Smooth muscle cell (in vitro differentiated cells): ENCODE data around the gene PDIK1L. TPM values are rescaled to one million over a fixed set of nuclear protein-coding genes. Genes with fewer than 3 reads are reported as not detected.

Experiments
- DNase-seq: peaks from one replicate; lab custom pipeline; 2025; ENCODE audit not compliant: unreplicated experiment; lab: John Stamatoyannopoulos, UW
- H2AFZ ChIP-seq: fragments of 200-600 bp; sonication (generic); 2 replicates; pipeline ENCODE4 v1.6.0; 2016; ENCODE audit warnings: antibody characterized with exemption, low read depth, mild to moderate bottlenecking
- H3F3A ChIP-seq: fragments of 200-600 bp; sonication (generic); 2 replicates; pipeline ENCODE4 v1.6.0; 2017; ENCODE audit warnings: antibody characterized with exemption, low read depth
- H3K27ac ChIP-seq: fragments of 200-600 bp; sonication (generic); 2 replicates; pipeline ENCODE4 v1.5.1; 2016; ENCODE audit warnings: low read depth, mild to moderate bottlenecking
- H3K27me3 ChIP-seq: fragments of 200-600 bp; sonication (generic); 2 replicates; pipeline ENCODE4 v1.6.1; 2016; ENCODE audit warnings: low read depth, mild to moderate bottlenecking
- H3K36me3 ChIP-seq: fragments of 200-600 bp; sonication (generic); 2 replicates; pipeline ENCODE4 v1.5.1; 2016; ENCODE audit warnings: low read depth
- H3K4me1 ChIP-seq: fragments of 200-600 bp; sonication (generic); 2 replicates; pipeline ENCODE4 v1.5.1; 2016; ENCODE audit warnings: low read depth
- H3K4me2 ChIP-seq: fragments of 200-600 bp; sonication (generic); 2 replicates; pipeline ENCODE4 v1.6.0; 2016; ENCODE audit warnings: mild to moderate bottlenecking
- H3K4me3 ChIP-seq: fragments of 200-600 bp; sonication (generic); 2 replicates; pipeline ENCODE4 v1.5.1; 2016; ENCODE audit warnings: mild to moderate bottlenecking
- H3K79me2 ChIP-seq: fragments of 200-600 bp; sonication (generic); 2 replicates; pipeline ENCODE4 v1.6.0; 2016; ENCODE audit warnings: low read depth, mild to moderate bottlenecking
- H3K9ac ChIP-seq: fragments of 200-600 bp; sonication (generic); 2 replicates; pipeline ENCODE4 v1.6.0; 2016; ENCODE audit warnings: low read depth
- H3K9me3 ChIP-seq: fragments of 200-600 bp; sonication (generic); replicated peaks from 2 replicates; pipeline ENCODE4 v1.5.1; 2016; ENCODE audit warnings: low read depth
- H4K20me1 ChIP-seq: fragments of 200-600 bp; sonication (generic); 2 replicates; pipeline ENCODE4 v1.6.0; 2016; ENCODE audit warnings: low read depth
- CTCF ChIP-seq: fragments of 200-600 bp; sonication (generic); IDR thresholded peaks from 2 replicates; pipeline ENCODE4 v1.5.1; 2017; ENCODE audit warnings: borderline replicate concordance, mild to moderate bottlenecking, antibody characterized with exemption; ENCODE audit not compliant: insufficient read depth, poor library complexity, severe bottlenecking
- WGBS: methylation state at CpG from one replicate; pipeline ENCODE4 v1.1.7; 2016; ENCODE audit warnings: low lambda C conversion rate; 5-methylcytosine and 5-hydroxymethylcytosine counted together
- polyA plus RNA-seq: library from polyadenylated mRNA; unstranded; fragments of >200 nt; fragmentation: Nextera tagmentation; extraction: Ambion mirVana; gene quantifications from 2 replicates; pipeline ENCODE4 v1.2.1, GENCODE V29; 2016
- total RNA-seq: library from RNA; depleted of rRNA; stranded (reverse); fragments of >200 nt; gene quantifications from 2 replicates; pipeline ENCODE4 v1.2.3, GENCODE V29; 2014

PDIK1L gene
- total and polyA plus RNA-seq, 2 experiments from 2014 or later: 1.9 to 3.7 TPM

GRCh38 chr1:26127235-26128163 is 15.9 kb downstream of the PDIK1L start:
- DNase-seq: no peak
- H3K4me2 ChIP-seq: no peak overlapping the region
- H3K9ac ChIP-seq: no peak overlapping the region
- H3K27ac ChIP-seq: no peak overlapping the region
- no peak overlapping the region for H3K4me3 ChIP-seq
- no peaks in the 10 kb centered on the region for H3K27me3 ChIP-seq
- no peaks in the 10 kb centered on the region for H3K9me3 ChIP-seq
- no peaks in the 10 kb centered on the region for H3K79me2 ChIP-seq
- peaks cover 8% of the 10 kb centered on the region for H3F3A ChIP-seq
- 66% methylated on average over 13 of the region's 13 CpGs for WGBS
- H2AFZ ChIP-seq: no peak overlapping the region
- no peaks in the 10 kb centered on the region for H3K36me3 ChIP-seq
- H3K4me1 ChIP-seq: no peaks in the 10 kb centered on the region
- no peaks in the 10 kb centered on the region for H4K20me1 ChIP-seq
- no peak for TF ChIP-seq CTCF

GRCh38 chr1:26129778-26130177 is 18.2 kb downstream of the PDIK1L start:
- TF ChIP-seq CTCF: no peak
- no peaks in the 10 kb centered on the region for H3F3A ChIP-seq
- H3K36me3 ChIP-seq: no peaks in the 10 kb centered on the region

GRCh38 chr1:26130695-26131094 is 19.1 kb downstream of the PDIK1L start:
- Histone ChIP-seq H3F3A (no peaks in the 10 kb centered on the region), H3K27me3 (no peaks in the 10 kb centered on the region), H3K4me1 (no peaks in the 10 kb centered on the region), H3K36me3 (no peaks in the 10 kb centered on the region), H3K4me2 (no peak overlapping the region), H2AFZ (no peak overlapping the region), H3K4me3 (no peak overlapping the region), H3K9ac (no peak overlapping the region), H4K20me1 (no peaks in the 10 kb centered on the region), H3K79me2 (no peaks in the 10 kb centered on the region), H3K27ac (no peak overlapping the region), H3K9me3 (no peaks in the 10 kb centered on the region)
- no peak for DNase-seq
- TF ChIP-seq CTCF: no peak
- WGBS: 73% methylated on average over 1 of the region's 1 CpG

More at GRCh38 chr1:26129778-26130177, 18.2 kb downstream of the PDIK1L start:
- no peak overlapping the region for H3K4me3 ChIP-seq
- H3K27ac ChIP-seq: no peak overlapping the region
- H3K9ac ChIP-seq: no peak overlapping the region
- no peaks in the 10 kb centered on the region for H4K20me1 ChIP-seq
- no peaks in the 10 kb centered on the region for H3K4me1 ChIP-seq
- no peaks in the 10 kb centered on the region for H3K9me3 ChIP-seq
- H3K79me2 ChIP-seq: no peaks in the 10 kb centered on the region
- H2AFZ ChIP-seq: no peak overlapping the region
- H3K4me2 ChIP-seq: no peak overlapping the region
- H3K27me3 ChIP-seq: no peaks in the 10 kb centered on the region
- WGBS: 88% methylated on average over 4 of the region's 4 CpGs
- no peak for DNase-seq
